Breast epithelium (tissue), 4 donors: ENCODE data around the gene CREB3L4. TPM values are rescaled to one million over a fixed set of nuclear protein-coding genes. Genes with fewer than 3 reads are reported as not detected.
"Not testable (repeated sequence)": the region's sequence is repeated elsewhere in the genome, so short reads cannot be mapped to it uniquely, and the experiment has no call there.

Experiments
- DNase-seq, 2 donors: peaks; one replicate each; pipeline ENCODE4 v3.0.0-alpha.2; 2019; ENCODE audit warnings: low spot score in 2 of 2
- H3K27ac ChIP-seq, 2 donors: fragments of 200-600 bp; sonication (generic) in 1 of 2; one replicate each; pipeline ENCODE4 v1.5.1; 2016 to 2019; ENCODE audit warnings: mild to moderate bottlenecking in 1 of 2
- H3K27me3 ChIP-seq, 2 donors: fragments of 200-600 bp; sonication (generic) in 1 of 2; one replicate each; pipeline versions ENCODE4 v1.5.1 to v1.6.0; 2017 to 2019; ENCODE audit warnings: control low read depth in 1 of 2, mild to moderate bottlenecking in 1 of 2
- H3K36me3 ChIP-seq: fragments of 200-600 bp; one replicate; pipeline ENCODE4 v1.5.1; 2019
- H3K4me1 ChIP-seq, 2 donors: fragments of 200-600 bp; sonication (generic); one replicate each; pipeline ENCODE4 v1.5.1; 2016 to 2019; ENCODE audit warnings: control low read depth in 1 of 2
- H3K4me3 ChIP-seq, 3 donors: fragments of 200-600 bp; sonication (generic); 1 replicate in 2 of 3; 2 replicates in 1 of 3; pipeline ENCODE4 v1.5.1; 2016 to 2019; ENCODE audit warnings: mild to moderate bottlenecking in 3 of 3, moderate library complexity in 2 of 3
- H3K9me3 ChIP-seq, 2 donors: fragments of 200-600 bp; sonication (generic) in 1 of 2; one replicate each; pipeline ENCODE4 v1.5.1; 2016 to 2019; ENCODE audit warnings: control low read depth in 1 of 2
- POLR2A ChIP-seq: fragments of 450-650 bp; IDR thresholded peaks from one replicate; pipeline ENCODE4 v1.6.1; 2016; ENCODE audit warnings: antibody characterized with exemption, mild to moderate bottlenecking, moderate library complexity
- POLR2AphosphoS5 ChIP-seq, 3 donors: sonication (generic); formaldehyde crosslinking; IDR thresholded peaks; one replicate each; pipeline ENCODE4 v1.6.1; 2017; ENCODE audit warnings: antibody characterized with exemption in 3 of 3
- intact Hi-C: fragments of 100-400 bp; cut with DNase I; formaldehyde crosslinking; loops from one replicate; pipeline ENCODE4 v1.15.1; 2023; ENCODE audit warnings: low total_unique reads
- total RNA-seq, 3 donors: library from RNA; depleted of rRNA; stranded (reverse); fragments of >200 nt; gene quantifications; one replicate each; pipeline ENCODE4 v1.1.0, GENCODE V29; 2016
- TF ChIP-seq, protein P1 (sequence below), 3 donors: fragments of 450-650 bp; IDR thresholded peaks; one replicate each; pipeline ENCODE4 v1.5.1; 2016 to 2017; ENCODE audit warnings: antibody characterized with exemption in 3 of 3, mild to moderate bottlenecking in 3 of 3, moderate library complexity in 3 of 3

CREB3L4 gene
- total RNA-seq, 3 donors from 2014 or later: 10.6 to 80.5 (median 65.2) TPM

DNA sequence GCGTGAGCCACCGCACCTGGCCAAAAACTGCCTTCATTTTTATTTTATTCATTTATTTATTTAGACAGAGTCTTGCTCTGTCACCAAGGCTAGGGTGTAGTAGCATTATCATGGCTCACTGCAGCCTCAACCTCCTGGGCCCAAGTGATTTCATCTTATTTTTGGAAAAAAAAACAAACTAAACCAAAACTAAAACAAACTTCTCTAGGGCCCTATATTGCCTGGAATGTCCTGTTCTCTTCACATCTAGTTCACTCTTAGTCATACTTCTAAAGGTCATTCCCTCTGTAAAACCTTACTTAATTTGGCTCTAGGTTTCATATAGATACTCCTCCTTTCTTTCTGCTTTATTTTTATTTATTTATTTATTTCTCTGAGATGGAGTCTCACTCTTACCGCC lies 38.4 kb downstream of the CREB3L4 start:
- TF ChIP-seq, protein P1, sequence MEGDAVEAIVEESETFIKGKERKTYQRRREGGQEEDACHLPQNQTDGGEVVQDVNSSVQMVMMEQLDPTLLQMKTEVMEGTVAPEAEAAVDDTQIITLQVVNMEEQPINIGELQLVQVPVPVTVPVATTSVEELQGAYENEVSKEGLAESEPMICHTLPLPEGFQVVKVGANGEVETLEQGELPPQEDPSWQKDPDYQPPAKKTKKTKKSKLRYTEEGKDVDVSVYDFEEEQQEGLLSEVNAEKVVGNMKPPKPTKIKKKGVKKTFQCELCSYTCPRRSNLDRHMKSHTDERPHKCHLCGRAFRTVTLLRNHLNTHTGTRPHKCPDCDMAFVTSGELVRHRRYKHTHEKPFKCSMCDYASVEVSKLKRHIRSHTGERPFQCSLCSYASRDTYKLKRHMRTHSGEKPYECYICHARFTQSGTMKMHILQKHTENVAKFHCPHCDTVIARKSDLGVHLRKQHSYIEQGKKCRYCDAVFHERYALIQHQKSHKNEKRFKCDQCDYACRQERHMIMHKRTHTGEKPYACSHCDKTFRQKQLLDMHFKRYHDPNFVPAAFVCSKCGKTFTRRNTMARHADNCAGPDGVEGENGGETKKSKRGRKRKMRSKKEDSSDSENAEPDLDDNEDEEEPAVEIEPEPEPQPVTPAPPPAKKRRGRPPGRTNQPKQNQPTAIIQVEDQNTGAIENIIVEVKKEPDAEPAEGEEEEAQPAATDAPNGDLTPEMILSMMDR (IDR thresholded peaks at IDR 0.05): no peak
- TF ChIP-seq POLR2A (no peak), POLR2AphosphoS5 (IDR thresholded peaks at IDR 0.05) (no peak)

DNA sequence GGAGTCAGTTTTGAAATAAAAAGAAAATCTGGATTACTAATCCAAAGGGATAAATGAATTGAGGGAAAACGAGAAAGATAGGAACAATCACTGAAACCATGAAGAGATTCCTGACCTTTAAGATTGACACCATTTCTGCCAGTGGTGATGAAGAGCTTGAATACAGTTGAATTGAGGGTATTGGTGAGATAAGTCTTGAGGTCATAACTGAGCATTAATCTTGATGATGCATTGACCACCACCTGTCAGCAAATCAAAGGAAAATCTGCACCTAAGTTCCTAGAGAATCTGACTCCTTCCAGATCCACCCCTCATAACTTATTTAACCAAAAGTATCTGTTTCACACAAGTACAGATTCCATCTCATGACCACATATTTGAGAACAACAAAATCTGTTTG lies 44.4 kb downstream of the CREB3L4 start:
- intact Hi-C loops: no loop called here
- Histone ChIP-seq H3K36me3 (no peaks in the 10 kb centered on the region), H3K4me1 (no peaks in the 10 kb centered on the region), H3K9me3 (no peaks in the 10 kb centered on the region), H3K27me3 (no peaks in the 10 kb centered on the region), H3K4me3 (no peak overlapping the region), H3K27ac (no peak overlapping the region)
- DNase-seq: no peak
- TF ChIP-seq POLR2AphosphoS5 (IDR thresholded peaks at IDR 0.05): no peak
- TF ChIP-seq, protein P1 (IDR thresholded peaks at IDR 0.05): no peak
- TF ChIP-seq POLR2A: no peak

More for the DNA sequence above, 38.4 kb downstream of the CREB3L4 start:
- Histone ChIP-seq H3K4me1 (no peaks in the 10 kb centered on the region), H3K27ac (no peak overlapping the region), H3K4me3 (no peak overlapping the region), H3K27me3 (no peaks in the 10 kb centered on the region), H3K36me3 (no peaks in the 10 kb centered on the region), H3K9me3 (no peaks in the 10 kb centered on the region)
- intact Hi-C loops: no loop called here
- no peak for DNase-seq

DNA sequence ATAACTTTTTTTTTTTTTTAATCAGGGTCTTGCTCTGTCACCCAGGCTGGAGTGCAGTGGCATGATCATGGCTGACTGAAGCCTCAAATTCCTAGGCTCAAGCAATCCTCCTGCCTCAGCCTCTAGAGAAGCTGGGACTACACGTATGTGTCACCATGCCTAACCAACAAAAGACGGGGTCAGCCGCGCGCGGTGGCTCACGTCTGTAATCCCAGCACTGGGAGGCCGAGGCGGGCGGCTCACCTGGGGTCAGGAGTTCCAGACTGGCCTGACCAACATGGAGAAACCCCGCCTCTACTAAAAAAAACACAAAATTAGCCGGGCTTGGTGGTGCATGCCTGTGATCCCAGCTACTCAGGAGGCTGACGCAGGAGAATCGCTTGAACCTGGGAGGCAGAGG lies 44.8 kb downstream of the CREB3L4 start:
- H3K9me3 ChIP-seq, H3K4me1 ChIP-seq, H3K27ac ChIP-seq, intact Hi-C loops, H3K36me3 ChIP-seq, H3K27me3 ChIP-seq, DNase-seq, H3K4me3 ChIP-seq: not testable (repeated sequence)

DNA sequence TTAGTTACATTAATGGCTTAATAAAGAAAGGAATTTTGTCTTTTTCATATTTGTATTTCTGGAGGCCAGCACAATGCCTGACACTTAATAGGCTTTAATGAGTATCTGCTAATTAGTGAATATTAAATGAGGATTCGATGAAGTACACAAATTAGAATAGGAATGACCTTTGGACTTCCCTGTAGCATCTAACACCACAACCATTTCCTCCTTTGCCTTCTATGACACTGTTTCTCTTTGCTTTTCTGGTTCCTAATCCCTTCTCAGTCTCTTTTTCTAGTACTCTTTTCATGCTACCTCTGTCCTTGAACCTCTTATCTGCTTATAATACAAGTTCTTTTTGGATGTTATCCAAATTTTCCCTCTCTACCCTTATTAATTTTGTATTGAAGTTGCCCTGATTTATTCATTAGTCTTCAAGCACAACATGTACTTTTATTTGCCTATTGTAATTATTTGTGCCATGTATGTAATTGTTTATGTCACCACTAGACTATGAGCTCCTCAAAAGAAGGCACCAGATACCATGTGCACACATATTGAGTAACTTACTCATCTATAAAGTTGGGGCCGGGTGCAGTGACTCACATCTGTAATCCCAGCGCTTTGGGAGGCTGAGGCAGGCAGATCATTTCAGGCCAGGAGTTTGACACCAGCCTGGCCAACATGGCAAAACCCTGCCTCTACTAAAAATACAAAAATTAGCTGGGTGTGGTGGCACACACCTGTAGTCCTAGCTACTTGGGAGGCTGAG lies 46.6 kb downstream of the CREB3L4 start:
- no peak for DNase-seq
- no peak overlapping the region for H3K27ac ChIP-seq
- H3K27me3 ChIP-seq: no peaks in the 10 kb centered on the region
- intact Hi-C loops: no loop called here
- H3K4me1 ChIP-seq: no peaks in the 10 kb centered on the region
- H3K4me3 ChIP-seq: no peak overlapping the region
- H3K36me3 ChIP-seq: no peaks in the 10 kb centered on the region
- TF ChIP-seq, protein P1 (IDR thresholded peaks at IDR 0.05): no peak
- TF ChIP-seq POLR2A (no peak), POLR2AphosphoS5 (IDR thresholded peaks at IDR 0.05) (no peak)
- H3K9me3 ChIP-seq: no peaks in the 10 kb centered on the region

DNA sequence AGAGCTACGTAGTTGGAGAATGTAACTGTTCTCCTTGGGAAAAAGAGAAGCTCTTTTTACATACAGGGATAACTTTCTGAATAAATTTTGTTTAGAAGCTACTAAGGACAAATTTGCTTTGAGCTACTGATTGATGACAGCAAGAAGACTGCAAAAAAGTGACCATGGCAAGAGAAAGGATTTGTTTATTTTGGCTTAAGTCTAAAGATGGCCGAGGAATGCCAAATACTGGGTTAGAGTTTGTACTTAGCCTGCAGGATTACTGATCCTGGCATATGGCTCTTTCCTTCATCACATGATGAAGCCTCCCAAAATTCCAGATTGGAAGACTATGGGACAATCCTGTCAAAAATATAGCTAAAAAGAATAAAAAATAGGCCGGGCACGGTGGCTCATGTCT lies 51.6 kb downstream of the CREB3L4 start:
- DNase-seq: no peak
- no peak overlapping the region for H3K27ac ChIP-seq
- no peaks in the 10 kb centered on the region for H3K4me1 ChIP-seq
- no peaks in the 10 kb centered on the region for H3K27me3 ChIP-seq
- no peaks in the 10 kb centered on the region for H3K36me3 ChIP-seq
- intact Hi-C loops: no loop called here
- TF ChIP-seq POLR2A (no peak), POLR2AphosphoS5 (IDR thresholded peaks at IDR 0.05) (no peak)
- H3K4me3 ChIP-seq: no peak overlapping the region
- no peaks in the 10 kb centered on the region for H3K9me3 ChIP-seq

DNA sequence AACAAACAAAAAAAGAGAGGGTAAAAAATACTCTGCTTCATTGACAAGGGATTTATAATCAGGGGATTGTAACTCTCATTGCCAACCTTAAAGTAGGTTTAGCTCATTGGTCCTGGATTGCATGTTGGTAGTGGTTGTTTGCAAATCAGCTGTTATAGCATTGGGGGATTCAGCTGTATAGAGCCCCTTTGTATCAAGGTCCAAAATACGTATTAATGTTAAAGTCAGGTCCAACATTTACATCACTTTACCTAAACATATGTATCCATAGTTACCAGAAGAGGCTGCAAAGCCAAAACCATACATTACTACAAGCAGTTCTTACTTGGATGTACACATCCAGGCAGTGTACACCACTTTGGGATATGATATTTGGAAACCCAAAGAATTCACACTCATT lies 52.2 kb downstream of the CREB3L4 start:
- DNase-seq: no peak
- Histone ChIP-seq H3K36me3 (no peaks in the 10 kb centered on the region), H3K27me3 (no peaks in the 10 kb centered on the region), H3K27ac (no peak overlapping the region), H3K4me3 (no peak overlapping the region), H3K4me1 (no peaks in the 10 kb centered on the region), H3K9me3 (no peaks in the 10 kb centered on the region)
- TF ChIP-seq, protein P1 (IDR thresholded peaks at IDR 0.05): no peak
- TF ChIP-seq POLR2AphosphoS5 (IDR thresholded peaks at IDR 0.05) (no peak), POLR2A (no peak)
- intact Hi-C loops: no loop called here

Other genes with a start within 250 kb of the CREB3L4 start
- 10 to 100 TPM; 46.5 to 53.4 (median 51.7) TPM for gene INTS3, start 239.9 kb upstream of the CREB3L4 start, total RNA-seq
- 10 to 100 TPM; 23.0 to 36.2 (median 31.5) TPM for gene SLC27A3, start 192.5 kb upstream of the CREB3L4 start, total RNA-seq
- gene GATAD2B, start 44.9 kb upstream of the CREB3L4 start, total RNA-seq: 10 to 100 TPM; 18.7 to 21.2 (median 20.0) TPM
- 10 to 100 TPM; 33.4 to 34.1 (median 33.8) TPM for gene DENND4B, start 21.2 kb upstream of the CREB3L4 start, total RNA-seq
- gene CRTC2, start 9.3 kb upstream of the CREB3L4 start, total RNA-seq: 10 to 100 TPM; 16.2 to 19.7 (median 19.0) TPM
- gene SLC39A1, start 4.4 kb upstream of the CREB3L4 start, total RNA-seq: 100 to 1,000 TPM; 102 to 119 (median 111) TPM
- 100 to 1,000 TPM; 237 to 315 (median 268) TPM for gene JTB, start 9.8 kb downstream of the CREB3L4 start, total RNA-seq
- gene RAB13, start 18.4 kb downstream of the CREB3L4 start, total RNA-seq: 10 to 100 TPM; 45.8 to 68.3 (median 62.6) TPM
- 1,000 to 10,000 TPM; 2,845 to 3,909 (median 3,226) TPM for gene RPS27, start 22.9 kb downstream of the CREB3L4 start, total RNA-seq
- under 1 TPM in 1 of 3 donors, not detected in 2; under 0.01 TPM for gene NUP210L, start 187.2 kb downstream of the CREB3L4 start, total RNA-seq
- 100 to 1,000 TPM; 236 to 302 (median 245) TPM for gene TPM3, start 224.2 kb downstream of the CREB3L4 start, total RNA-seq
- not detected for gene CFAP141, start 238.4 kb downstream of the CREB3L4 start, total RNA-seq